NCI-H2107 treated with DMSO at 0.1 percent for 48 hours (cell line): ENCODE measurements around the gene NCK2.

ENCODE experiments used
- DNase-seq: peaks from one replicate; lab custom pipeline; 2025; ENCODE audit not compliant: unreplicated experiment; lab: John Stamatoyannopoulos, UW

Gene NCK2

DNA sequence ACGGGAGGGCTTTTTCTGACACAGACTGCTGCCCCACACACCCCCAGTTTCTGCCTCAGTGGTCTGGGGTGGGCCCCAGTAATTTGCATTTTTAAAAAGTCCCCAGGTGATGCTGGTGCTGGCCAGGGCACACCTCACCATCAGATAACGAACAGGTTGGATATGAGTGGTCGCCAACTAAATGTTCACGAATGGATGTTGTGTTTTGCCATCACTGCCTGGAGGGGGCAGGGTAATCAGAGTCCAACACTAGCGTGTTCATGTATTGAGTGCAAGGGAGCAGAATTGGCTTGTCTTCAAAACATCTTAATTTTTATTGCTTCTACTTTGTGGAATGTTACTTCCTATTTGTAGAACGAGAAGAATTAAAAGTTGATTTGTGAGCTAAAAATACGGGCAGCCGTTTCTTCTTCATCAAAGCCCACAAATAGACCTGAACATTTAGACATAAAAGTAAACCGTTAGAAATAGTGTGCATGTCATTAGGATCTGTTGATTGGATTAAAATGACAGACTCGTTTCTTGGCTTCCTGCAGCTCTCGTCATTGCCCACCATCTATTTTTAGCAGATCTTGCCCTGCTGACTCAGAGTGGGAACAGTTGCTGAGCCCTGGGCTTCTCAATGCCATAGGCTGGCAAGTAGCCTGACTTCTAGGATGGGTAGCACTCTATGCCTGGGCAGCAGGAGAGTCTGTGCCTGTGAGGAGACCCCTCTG, 45.2 kb downstream of the NCK2 start:
- DNase-seq: no peak

DNA sequence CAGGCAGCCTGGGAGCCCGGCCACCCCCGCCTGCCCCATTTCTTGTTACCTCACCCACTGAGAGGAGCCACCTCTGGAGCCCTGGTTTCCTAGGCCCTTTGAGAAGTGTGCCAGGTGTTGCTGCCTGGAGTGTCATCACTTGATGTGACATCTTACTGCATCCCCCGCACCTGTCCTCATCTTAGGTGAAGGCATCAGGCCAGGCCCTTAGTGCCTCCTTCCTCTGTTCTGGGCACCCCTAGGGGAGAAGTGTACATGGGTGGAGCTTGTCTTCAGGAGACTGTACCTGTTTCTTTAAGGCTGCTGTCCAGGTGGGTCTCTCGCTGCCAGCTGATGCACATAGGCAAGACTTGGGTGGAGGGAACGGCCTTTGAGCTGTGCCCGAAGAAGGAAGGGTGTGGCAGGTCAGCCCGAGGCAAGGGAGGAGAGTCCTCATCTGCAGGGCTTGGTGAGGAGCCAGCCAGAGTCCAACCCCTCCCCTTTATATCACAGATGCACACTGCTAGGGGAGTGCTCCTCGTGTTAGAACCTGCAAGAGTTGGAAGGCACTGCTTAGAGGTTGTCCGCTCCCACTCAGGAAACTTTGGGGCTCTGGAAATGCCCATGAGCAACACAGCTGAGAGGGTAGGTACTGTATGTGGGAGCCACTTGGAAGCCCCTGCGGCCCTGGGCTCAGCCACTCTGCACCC, 45.9 kb downstream of the NCK2 start:
- no peak for DNase-seq

DNA sequence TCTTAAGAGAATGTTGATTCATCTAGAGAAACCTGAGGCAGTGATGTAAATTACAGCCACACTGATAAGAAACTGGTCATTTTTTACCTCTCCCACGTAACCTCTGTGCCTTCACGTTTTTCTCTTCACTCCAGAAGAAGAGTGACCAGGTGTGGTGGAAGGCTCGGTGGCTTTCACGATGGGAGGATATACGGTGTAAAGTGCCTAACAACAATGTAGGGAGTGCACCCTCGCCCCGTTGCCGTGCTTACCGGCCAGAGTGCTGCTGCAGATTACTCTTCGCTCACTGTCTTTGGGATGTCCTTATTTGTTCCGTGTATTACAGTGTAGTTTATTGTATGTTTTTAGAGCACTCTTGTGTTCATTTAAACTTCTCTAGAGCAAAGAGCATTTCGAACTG, 46.5 kb downstream of the NCK2 start:
- no peak for DNase-seq

DNA sequence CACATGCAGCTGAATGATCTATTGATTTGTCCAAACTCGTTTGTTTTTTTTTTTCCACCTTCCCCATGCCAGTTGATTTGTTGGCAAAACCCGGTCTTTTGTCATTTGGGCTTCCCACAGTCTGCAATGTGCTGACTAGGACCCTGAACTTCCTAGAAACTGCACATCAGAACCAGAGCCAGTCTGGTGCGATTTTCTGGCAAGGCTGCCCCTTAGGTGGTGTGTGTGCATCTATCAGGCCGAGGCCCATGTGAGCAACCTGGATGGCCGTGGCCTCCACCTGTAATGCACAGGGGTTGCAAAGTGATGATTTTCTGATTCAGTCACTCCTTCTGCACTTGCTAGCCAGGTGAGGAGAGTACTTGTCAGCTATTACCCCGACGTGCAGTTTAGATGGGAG, 47.8 kb downstream of the NCK2 start:
- no peak for DNase-seq

DNA sequence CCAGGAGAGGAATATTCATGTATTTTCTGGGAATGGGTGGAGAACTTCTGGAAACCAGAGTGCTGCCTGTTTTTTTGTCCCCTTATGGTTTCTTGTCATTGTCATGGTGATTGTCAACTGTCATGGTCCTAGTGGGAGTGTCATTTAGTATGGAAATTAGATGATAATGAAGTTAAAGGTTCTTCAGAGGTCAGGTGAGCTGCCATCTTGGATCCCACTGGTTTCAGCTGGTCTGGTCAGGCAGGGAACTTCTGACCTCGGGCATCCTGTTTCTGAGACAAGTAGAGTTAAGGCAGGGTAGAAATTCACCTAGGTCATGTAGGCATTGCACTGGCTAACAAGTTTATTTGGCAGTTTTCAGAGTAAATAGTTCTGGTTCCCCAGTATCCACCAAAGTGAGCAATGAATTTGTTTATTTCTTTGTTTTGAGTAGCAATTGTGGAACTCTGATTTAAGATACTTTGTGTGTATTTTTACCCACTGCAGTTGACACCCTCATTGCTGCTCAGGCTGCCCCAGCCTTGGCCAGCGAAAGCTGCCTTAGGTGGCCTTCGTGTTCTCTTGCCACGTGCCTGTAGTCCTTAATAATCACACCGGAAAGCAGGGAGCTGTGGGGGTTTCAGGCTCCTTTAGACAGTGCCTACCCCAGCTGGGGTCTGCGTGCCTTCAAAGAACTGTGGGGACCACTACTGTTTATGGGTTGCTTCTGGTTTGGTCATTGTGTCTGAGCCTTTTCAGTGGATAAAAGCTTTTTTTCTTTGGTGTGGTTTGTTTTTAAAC, 48.7 kb downstream of the NCK2 start:
- no peak for DNase-seq

DNA sequence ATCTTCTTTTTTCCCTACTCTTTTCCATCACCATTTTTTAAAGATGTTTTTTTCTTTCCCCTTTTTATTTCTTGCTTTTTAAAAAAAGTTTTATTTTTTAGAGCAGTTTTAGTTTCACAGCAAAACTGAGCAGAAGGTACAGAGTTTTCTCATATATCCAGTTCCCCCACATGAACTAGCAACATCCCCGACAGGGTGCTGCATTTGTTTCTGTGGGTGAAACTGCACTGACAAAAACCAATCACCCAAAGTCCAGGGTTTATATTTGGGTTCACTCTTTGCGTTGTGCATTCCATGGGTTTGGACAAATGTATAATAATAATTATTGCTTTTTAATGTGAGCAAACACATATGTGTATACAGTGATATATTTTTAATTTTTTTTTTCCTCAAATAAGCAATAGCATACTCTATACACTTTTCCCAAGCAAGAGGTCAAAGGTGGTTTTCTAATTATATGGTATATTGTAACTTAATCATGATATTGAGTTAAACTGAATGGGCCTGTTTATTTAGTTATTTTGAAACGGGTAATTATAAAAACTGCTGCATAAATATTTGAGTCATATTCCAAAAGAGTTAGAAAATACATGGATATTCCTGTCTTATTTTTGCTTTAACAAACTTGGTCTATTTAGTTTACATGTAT, 50.3 kb downstream of the NCK2 start:
- DNase-seq: no peak

DNA sequence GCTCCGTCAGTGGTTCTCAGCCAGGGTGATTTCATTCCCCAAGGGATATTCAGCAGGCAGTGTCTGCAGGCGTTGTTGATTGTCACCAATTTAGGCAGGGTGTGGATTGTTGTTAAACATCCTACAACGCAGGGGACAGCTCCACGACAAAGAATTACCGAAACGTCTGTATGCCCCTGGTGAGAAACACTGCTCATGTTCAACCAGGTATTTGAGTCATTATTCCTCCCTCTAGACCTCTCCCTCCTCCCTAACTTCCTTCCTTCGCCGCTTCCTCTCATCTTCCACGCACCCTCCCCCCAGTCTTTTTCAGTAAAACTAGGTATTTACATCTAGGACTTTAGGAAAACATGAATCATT, 50.8 kb downstream of the NCK2 start:
- peak; percentile 43 for DNase-seq

DNA sequence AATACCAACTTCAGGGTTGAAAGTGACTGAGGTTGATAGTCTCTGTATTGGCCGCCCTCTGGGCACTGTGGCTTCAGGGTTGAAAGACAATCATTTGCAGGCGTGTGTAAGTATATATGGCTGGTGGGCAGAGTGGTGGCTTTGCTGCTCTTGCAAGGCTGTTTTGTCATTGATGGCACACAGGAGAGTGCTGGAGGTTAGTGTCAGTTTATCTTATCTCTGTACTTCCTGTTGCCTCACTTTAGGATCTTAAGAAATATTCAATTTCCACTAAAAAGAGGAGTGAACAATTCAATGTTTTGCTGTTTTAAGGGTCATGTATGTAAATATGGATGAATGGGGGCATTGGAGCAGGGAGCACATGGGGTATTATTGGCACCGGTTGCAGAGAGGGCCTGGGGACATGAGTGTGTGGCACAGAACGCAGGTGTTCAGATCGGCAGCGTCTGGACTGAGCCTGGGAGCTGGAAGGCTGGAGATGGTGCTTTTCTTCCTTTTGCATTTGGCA, 51.5 kb downstream of the NCK2 start:
- DNase-seq: peak; percentile 81

DNA sequence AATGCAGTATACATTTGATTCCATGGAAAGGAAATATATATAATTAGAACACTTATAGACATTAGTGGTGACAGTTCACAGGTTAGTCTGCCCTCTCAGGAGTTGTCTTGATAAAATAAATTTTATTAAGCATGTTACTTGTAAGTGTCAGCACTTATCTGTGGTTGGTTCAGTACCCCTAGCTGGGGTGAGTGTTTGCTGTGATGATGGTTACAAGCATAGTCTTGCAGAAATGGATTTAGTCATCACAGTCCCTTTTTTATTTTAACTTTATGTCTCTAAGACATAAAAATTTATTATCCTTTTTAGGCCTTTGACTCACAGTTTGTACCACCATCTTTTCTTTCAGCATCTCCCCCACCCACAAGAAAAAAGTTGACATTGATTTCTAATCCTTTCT, 52.1 kb downstream of the NCK2 start:
- DNase-seq: no peak

DNA sequence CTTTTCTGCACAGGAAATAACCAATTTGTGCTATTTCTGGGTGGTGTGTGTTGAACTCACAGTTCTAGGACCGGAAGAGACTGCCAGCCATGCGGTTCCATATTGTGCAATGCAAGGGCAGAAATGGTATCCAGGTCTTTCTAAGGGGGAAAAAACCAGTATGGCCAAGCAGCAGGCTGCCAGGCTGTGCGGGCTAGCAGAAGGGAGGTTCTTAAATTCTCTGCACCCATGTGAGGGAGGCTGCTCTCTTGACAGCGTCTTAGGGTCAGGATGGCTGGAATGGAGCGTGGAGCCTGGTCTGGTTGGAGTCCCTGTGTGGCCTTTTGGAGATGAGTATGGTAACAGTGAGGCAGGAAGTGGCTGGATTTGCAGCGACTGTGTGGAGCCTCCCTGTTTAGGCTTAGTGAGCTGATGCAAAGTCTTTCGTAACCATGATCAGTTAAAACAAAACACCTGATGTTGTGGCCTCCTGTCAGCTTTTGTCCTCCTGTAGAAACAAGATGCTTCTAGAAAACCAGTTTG, 52.6 kb downstream of the NCK2 start:
- no peak for DNase-seq

DNA sequence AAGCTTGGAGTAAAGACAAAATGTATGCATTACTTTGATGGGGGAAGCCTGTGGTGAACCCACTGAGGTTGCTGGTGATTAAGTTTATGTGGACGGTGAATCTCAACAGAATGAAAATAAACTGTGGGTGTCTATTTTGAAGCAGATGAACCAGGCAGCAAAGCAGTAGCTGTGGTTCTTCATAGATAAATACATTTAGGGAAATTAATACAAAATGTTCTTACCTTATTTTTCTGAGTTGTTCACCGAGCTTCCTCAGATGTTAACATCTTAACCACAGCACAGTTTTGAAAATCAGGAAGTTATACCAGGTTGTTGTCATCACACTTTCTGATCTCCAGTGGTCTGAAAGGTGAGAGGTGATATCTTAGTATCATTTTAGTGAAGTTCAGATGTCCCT, 53.9 kb downstream of the NCK2 start:
- DNase-seq: no peak

DNA sequence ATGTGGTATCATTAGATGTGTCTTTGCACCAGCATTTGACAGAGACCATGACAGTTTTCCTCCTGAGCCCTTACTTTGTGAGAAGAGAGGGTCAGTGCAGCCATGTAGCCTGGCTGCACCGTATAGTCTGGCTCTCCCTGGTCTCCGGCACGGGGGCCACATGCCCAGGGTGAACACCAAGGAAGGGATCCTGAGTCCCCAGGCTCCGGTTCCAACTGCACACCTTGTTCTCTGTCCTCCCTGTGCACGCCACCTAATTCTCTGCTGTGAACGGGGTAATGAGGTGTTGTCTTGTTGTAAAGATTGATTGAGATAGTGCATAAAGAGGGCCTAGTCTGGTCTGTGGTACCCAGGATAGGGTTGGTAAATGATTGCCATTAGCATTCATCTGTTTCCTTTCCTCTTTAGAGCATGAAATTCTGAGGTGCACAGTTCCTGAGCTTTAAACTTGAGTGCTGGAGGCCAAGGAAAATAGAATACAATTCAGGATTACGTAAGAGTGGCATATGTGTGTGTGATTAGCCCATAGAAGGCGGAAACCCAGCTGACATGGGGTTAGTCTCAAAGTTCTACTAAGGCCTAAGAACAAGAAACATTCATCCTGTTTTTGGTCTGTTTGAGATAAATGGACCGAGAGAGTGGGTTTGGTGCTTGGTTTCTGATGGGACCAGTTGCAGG, 55.5 kb downstream of the NCK2 start:
- DNase-seq: no peak

DNA sequence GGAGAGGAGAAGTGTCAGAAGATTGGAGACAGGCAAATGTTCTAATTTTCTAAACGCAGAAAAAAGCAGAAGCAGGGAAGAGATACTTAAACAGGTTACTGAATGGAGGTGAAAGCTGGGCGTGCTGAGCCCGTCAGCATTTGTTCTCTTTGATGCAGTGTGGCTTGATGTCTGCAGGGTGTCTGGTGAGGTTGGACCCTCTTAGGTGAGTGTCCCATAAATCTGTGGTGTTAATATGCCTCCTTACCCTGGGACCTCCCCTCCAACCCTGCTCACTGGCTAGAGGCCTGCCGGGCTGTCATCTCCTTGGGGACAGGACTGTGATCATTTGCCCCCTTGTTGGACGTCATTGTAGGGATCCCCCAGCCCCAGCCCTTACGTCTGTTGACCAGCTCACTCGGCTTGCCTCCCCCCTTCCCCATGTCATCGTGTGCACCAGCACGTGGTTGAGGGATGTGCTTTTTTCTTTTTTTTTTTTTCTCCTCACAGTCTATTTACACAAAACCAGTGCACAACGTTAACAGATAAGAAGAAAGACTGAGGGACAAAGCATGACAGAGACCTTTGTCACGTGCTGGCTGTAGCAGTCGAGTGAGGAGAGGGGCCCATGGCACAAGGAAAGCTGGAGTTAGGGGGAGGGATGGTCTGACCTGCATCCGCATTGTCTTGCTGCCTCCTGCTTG, 56.4 kb downstream of the NCK2 start:
- DNase-seq: no peak

DNA sequence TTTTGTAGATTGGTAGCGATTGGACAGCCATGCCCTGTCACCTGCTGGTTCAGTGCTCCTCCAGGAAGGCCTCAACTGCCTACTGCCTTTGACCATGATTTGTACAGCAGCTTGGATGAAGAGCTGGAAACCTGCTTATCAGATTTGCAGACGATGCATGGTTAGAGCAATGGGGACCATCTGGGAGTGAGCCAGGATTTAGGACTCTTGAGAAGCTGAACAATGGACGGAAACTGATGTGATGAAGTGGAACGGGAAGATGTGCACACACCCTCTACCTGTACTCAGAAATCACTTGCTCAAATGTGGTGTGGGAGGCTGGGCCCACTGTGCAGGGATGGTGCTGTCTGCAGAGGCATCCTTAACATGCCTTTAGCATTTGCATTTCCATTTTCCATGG, 57.2 kb downstream of the NCK2 start:
- no peak for DNase-seq

DNA sequence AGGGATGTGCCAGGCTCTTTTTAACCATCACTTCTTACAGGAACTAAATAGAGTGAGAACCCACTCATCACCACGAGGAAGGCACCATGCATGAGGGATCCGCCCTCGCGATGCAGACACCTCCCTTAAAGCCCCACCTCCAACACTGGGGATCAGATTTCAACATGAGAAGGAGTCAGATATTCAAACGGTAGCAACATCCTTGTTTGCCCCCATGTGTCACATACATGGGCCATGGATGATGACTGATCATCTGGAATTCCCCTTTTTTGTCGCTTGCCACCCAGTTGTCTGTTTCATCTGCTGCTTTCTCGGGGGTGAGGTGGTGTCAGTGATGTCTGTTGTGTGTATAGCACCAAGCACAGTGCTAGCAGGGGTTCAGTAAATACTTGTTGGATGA, 57.9 kb downstream of the NCK2 start:
- no peak for DNase-seq

DNA sequence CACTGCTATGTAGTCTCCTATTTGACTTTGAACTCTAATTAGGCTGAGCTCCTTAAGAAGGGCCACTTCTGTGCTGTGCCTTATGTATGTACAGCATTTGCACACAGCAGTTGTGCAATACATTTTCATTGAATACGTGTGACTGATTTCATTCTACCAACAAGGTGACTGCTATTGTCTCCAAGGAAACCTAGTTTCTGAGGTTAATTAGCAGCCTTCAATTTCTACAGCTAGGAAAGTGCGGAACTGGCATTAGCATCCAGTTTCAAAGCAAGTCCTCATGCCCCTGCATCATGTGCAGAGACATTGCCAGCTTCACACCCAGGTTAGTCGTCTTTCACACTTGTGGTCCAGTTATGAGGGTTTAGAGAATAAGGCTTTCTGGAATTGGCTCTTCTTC, 58.6 kb downstream of the NCK2 start:
- DNase-seq: no peak

DNA sequence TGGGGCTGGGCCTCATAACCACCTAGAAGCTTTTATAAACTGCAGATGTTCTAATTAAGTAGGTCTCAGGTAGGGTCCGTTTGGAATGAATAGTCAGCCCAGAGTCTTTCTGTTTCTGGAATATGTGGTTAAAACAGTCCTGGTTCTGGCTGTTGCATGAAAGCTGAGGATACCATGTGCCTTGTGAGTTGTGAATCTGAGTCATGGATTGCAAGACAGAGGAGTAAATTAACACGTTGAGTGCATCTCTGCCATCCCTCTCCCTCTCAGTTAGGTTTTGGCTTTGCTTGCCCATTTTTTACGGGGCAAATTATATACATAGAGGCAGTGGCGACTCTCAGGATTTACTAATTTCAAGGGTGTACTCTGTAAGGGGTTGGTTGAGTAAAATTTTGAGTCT, 59.1 kb downstream of the NCK2 start:
- DNase-seq: no peak

DNA sequence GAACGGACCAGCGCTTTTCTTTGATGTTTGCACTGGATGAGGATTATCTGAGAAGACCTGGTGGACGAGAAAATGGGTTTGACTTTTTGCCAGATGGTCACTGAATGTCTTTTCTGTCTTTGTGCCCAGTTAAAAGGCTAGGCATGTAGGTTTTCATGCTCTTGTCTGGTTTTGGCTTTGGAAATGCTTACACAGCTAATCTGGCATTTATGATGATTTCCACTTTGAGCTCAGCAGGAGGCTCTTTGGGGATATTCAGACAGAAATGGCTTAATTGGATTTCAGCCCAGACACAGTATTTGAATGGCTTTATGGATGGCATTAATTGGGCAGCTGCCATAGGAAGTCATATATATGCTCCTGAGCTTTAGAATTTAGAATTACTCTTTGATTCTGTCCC, 59.6 kb downstream of the NCK2 start:
- peak; percentile 86 for DNase-seq

DNA sequence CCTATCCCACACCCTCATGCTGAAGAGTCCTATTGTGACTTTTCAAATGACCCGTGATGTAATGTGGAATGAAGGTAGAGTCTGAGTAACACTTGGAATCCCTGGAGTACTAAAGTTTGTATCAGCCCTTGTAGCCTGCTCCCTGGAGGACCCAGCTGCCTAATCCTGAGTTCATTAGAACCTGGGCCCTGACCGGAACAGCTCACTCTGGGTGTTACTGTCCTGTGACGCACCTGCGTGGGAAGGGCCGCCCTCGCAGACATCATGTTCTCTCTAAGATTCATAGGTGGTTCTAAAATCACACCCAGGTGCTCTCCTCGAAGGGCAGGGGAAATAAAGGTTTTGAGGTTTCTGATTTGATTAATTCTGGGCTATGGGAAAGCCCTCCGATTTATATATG, 62.3 kb downstream of the NCK2 start:
- DNase-seq: no peak

DNA sequence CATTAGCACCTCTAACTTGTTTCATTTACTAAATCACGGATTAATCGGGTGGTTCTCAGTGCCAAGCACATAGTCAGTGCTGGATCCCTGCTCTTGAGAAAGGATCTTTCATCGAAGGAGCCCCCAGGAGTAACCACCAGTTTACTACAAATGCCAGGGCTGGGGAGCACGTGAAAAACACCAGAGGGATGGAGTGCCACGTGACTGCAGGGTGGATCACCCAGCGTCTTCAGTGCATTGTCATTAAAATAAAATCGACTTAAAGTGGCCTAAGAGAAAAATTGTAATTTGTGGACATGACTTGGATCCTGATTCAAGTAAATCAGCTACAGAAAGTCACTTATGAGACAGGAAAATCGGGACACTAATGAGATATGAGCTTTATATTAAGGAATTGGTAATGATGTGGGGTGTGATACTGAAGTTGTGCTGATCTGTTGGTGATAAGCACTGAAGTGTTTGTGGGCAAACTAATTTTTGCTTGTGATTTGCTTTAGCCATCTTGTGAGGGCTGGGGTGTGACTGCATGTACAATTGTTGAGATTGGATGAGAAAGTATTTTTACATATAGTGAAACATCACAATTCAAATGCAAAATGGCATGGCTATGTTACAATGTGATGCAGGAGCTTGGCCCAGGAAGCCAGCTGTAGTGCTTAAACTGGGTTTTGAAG, 63.8 kb downstream of the NCK2 start:
- DNase-seq: no peak
